HG02642 (cell line): ENCODE measurements around the gene ARHGAP24.
A peak's percentile ranks its signal among the peaks of the same experiment; 100 is the strongest.

Experiments
- ATAC-seq: cut with Tn5 transposase; IDR thresholded peaks from one replicate; pipeline ENCODE4 v1.9.1; 2021; ENCODE audit warnings: mild to moderate bottlenecking; ENCODE audit not compliant: unreplicated experiment, poor library complexity

ARHGAP24 gene

GRCh38 chr4:85681221-85681657 is 206.3 kb downstream of the ARHGAP24 start:
- ATAC-seq = no peak

GRCh38 chr4:85681921-85682320 is 207.0 kb downstream of the ARHGAP24 start:
- ATAC-seq = no peak

DNA sequence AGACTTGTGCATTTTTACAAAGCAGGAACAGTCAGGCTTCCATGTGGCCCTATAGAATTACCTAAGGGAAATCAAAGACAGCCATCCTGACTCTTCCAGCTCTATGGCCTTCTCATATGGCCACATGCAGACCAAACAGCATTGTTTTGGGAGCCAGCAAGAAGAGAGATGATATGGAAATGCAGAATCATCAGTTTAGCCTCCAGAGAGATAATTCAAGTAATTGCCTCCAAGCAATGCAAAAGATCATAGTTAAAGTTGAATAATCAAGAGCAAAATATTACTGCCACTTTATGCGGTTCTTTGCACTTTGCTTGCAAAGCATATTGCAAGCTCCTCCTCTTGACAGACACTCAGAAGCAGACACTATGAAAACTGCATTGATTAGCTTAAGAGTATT is 207.4 kb downstream of the ARHGAP24 start:
- no peak for ATAC-seq

DNA sequence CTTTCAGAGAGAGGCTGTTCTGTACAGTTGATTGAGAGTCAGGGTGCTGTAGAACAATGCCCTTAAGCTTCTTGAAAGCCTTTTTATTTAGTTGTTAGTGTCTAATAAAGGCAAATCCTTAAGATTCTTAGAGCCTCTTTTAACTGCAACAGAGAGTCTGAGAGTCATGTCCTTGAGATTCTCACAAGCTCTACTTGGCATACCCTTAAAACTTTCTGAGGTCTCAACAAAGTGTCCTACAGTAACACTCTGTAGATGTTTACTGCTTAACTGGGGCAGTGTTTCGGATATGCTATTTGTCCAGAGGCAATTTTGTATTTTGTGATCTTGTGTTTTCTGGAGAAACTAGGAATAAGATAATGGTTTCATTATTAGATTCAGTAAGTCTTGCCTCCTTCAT is 209.7 kb downstream of the ARHGAP24 start:
- no peak for ATAC-seq

GRCh38 chr4:85686398-85686797 is 211.4 kb downstream of the ARHGAP24 start:
- ATAC-seq = no peak

DNA sequence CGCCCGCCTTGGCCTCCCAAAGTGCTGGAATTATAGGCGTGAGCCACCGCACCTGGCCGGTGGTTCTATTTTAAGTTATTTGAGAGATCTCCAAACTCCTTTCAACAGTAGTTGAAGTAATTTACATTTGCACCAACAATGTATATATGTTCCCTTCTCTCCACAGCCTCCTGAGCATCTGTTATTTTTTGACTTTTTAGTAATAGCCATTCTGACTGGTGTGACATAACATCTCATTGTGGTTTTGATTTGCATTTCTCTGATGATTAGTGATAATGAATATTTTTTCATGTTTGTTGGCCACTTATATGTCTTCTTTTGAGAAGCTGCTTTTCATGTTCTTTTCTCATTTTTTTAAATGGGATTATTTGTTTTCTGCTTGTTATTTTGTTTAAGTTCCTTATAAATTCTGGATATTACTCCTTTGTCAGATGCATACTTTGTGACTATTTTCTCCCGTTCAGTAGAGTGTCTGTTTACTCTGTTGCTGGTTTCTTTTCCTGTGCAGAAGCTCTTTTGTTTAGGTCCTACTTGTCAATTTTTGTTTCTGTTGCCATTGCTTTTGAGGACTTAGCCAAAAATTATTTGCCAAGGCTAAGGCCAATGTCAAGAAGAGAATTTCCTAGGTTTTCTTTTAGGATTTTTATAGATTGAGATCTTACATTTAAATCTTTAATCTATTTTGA is 213.2 kb downstream of the ARHGAP24 start:
- no peak for ATAC-seq

DNA sequence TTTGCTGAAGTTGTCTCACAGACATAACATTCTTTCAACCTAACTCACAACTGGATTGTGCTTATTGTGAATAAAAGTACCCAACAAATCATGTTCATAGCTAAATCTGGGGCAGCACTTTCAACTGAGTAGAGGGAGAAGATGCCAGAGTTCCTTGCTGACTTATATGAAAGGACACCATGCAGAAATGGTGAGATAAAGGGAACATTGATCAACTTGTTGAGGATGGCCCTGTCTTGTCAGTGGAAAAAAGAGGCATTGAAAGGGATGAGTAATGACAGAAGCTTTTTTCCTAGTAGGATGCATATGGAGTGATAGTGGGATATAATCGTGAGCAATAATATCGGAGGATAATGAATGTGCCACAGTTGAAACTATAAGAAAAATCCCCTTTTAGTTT is 221.7 kb downstream of the ARHGAP24 start:
- no peak for ATAC-seq

- no peak for ATAC-seq
Measured at GRCh38 chr4:85697854-85698253, 222.9 kb downstream of the ARHGAP24 start.

DNA sequence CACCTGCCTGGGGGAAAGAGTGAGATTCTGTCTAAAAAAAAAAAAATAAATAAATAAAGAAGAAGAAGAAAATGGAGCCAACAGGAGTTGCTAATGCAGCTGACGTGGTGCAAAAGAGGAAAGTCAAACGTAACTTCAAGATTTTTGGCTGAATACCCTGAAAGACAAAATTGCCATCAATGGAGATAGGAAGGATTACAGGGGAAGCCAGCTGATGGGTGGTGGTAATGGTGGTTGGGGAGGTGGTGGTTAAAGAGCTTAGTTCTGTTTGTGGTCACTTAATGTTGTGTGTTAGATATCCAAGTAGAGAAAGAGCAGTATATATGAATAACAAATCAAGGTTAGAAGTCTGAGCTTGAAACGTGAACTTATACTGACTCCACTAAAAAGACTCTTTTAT is 225.4 kb downstream of the ARHGAP24 start:
- no peak for ATAC-seq

GRCh38 chr4:85701861-85702321 is 226.9 kb downstream of the ARHGAP24 start:
- ATAC-seq = peak; percentile 97

DNA sequence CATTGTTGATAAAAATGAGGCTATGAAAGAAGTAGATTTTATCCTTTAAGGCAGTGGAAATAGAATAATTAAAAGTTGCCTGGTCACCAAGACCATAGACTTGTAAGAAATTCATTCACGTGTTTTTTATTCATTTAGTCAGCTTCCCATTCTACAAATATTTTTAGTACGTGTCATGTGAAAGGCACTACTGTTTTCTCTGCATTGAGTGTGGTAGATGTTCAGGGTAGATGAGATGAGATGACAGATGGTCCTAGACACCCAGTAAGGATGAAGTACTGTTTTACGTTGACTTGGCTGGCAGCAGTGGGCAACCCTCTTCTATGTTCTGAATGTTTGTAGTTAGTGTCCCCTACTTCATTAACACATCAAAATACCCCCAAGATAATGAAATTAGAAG is 228.1 kb downstream of the ARHGAP24 start:
- no peak for ATAC-seq

DNA sequence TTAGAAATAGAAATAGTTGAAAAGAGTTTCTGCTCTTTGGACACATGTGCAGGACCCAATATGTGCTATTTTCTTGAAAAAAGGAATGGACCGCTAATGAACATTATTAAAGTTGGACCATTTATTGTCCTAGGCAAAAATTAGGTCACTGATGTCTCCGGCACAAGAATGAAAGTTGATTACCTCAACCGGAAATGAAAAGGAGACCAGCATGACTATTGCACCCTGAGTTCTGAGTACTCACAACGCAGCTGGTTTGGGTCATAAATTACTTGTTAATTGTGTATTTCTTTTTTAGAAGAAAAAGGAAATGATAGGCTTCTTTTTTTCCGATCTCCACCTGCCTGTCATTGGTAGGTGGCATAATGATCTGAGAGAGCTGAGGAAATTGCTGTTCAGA is 232.7 kb downstream of the ARHGAP24 start:
- peak; percentile 83 for ATAC-seq

GRCh38 chr4:85708468-85708867 is 233.5 kb downstream of the ARHGAP24 start:
- no peak for ATAC-seq

GRCh38 chr4:85713005-85713404 is 238.1 kb downstream of the ARHGAP24 start:
- no peak for ATAC-seq

- no peak for ATAC-seq
Measured at GRCh38 chr4:85715991-85716737, 241.2 kb downstream of the ARHGAP24 start.

- ATAC-seq = no peak
Measured at GRCh38 chr4:85717351-85717750, 242.4 kb downstream of the ARHGAP24 start.

DNA sequence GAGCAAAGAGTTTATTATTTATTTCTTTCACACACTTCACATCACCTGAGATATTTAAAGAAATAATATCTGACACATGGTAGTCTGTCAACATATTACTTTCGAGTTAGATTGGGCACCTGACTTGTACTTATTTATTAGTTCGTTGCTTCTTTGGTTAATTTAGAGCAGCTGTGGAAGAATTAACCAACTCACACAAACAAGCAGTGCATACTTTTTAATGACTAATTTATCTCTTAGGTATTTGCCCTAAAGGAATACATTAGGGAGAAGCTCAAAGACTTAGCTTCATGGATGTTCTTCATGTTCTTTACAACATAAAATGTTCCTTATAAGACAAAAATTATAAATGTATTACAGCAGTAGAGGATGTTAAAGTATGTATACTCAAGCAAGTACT is 242.9 kb downstream of the ARHGAP24 start:
- no peak for ATAC-seq

- ATAC-seq = no peak
Measured at GRCh38 chr4:85720735-85721134, 245.8 kb downstream of the ARHGAP24 start.

DNA sequence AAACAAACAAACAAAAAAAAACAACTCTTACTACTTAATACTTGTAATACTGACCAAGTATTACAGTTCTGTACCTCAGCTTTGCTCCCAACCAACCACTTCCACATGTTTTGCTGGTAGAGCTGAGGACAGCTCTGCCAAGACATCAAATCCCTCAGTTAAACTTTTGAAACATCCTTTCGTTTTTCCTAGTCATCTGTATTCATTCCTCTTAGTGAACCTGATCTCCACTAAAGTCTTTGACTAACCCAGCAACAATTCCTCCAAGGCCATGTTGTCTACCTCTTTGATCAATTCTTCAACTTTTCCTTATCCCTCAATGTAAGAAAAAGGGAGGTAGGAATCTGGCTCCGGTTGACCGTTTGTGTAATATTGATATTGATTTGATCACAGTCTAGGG is 247.5 kb downstream of the ARHGAP24 start:
- ATAC-seq = no peak

DNA sequence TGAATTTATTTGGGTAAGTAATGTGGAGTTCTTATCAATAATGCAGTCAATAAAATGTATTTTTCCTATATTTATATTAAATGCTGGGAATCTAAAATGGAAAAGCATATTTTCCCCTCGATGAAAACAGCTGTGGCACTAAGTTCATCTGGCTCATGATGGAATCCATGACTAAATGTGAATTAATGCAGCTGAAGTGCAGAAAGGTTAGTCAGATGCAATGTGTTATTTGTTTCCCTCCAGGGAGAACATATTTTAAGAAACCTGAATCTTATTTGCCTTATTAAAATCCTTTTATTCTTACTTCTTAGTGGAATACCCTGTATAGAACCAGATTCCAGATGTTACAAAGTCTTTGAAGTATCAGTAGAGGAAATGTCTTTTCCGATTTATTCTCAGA is 247.9 kb downstream of the ARHGAP24 start:
- no peak for ATAC-seq

DNA sequence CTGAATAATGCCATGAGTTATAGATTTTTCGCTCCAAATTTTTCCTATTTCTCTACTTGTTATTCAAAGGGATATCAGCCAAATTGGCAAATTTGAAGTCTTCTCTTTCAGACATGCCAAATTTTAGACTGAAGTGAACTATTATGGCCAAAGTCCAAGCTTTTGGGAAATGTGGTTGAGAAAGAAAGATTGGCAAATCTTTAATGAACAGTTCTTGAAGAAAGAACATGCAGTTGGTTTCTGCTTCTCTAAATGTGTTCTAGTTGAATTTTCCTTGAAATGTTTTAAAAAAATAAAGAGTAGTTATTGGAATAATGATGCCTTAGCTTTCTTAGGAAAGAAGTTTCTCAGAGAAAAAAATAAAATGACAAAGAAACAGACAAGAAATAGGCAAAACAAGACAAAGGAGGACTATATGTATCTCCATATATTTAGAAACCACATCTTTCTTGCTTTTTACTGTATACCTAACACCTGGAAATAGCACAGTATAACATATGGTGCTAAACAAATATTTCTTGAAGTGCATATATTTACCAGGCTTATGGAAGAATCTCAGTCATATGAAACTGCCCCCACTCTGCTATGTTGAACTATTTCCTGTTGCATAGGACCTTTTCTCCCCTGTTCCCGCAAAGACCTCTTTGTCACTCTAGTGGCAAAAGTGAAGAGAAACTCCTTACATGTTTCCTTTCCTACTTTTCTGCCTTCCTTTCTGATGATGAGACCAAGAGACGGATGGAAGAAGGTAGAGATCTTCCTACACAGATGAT is 250.0 kb downstream of the ARHGAP24 start:
- ATAC-seq = peak; percentile 48
